ENCODE data around the gene KBTBD13. TPM values are rescaled to one million over a fixed set of nuclear protein-coding genes. Genes with fewer than 3 reads are reported as not detected.

KBTBD13 gene
- total RNA-seq, 4 donors from 2014 or later: 0.46 to 1.4 (median 1.1) TPM

- DNase-seq (no peak), ATAC-seq (peak; percentile 39 to 83)
- TF ChIP-seq POLR2A (IDR thresholded peaks at IDR 0.05) (no peak), CTCF (IDR thresholded peaks at IDR 0.05 in 4 of 5, conservative IDR thresholded peaks at IDR 0.05 in 1 of 5) (no peak)
- H3K4me1 ChIP-seq: peaks cover 0 to 15% of the 10 kb centered on the region in 2 donors
- H3K36me3 ChIP-seq: peaks cover 2 to 56% of the 10 kb centered on the region in 2 donors
- in situ Hi-C loops (cut with MboI; ENCODE audit: low sequenced_read_pairs in 4 of 4): no loop called here
- H3K27me3 ChIP-seq: no peaks in the 10 kb centered on the region
- peak within 1 kb of the TSS in 1 of 4 donors; percentile 21 for H3K27ac ChIP-seq
- intact Hi-C loops (cut with DNase I; ENCODE audit: low total_unique reads): no loop called here
- no peak within 1 kb of the TSS for H3K4me3 ChIP-seq
- no peaks in the 10 kb centered on the region for H3K9me3 ChIP-seq
Measured at GRCh38 chr15:65115086-65115485, 38.5 kb downstream of the KBTBD13 start, which contains the start of gene UBAP1L. TSS of gene UBAP1L (minus strand) at chr15:65115200. CDS start at chr15:65106215, 8,985 bp downstream.

- in situ Hi-C loops (cut with MboI; ENCODE audit: low sequenced_read_pairs in 4 of 4): no loop called here
- peak in 1 of 2 donors; percentile 81 for ATAC-seq
- H3K27me3 ChIP-seq: no peaks in the 10 kb centered on the region
Measured at GRCh38 chr15:65115542-65115941, 39.0 kb downstream of the KBTBD13 start.

More at GRCh38 chr15:65115542-65115941, 39.0 kb downstream of the KBTBD13 start:
- Histone ChIP-seq H3K27ac (peak overlapping the region in 1 of 4 donors; percentile 21), H3K4me3 (no peak overlapping the region), H3K9me3 (no peaks in the 10 kb centered on the region), H3K4me1 (peaks cover 0 to 15% of the 10 kb centered on the region in 2 donors), H3K36me3 (peaks cover 2 to 56% of the 10 kb centered on the region in 2 donors)
- TF ChIP-seq CTCF (IDR thresholded peaks at IDR 0.05 in 4 of 5, conservative IDR thresholded peaks at IDR 0.05 in 1 of 5) (no peak), POLR2A (IDR thresholded peaks at IDR 0.05) (no peak)
- DNase-seq: no peak
- intact Hi-C loops (cut with DNase I; ENCODE audit: low total_unique reads): no loop called here

Other genes starting within 250 kb of the KBTBD13 start
- gene PLEKHO2, start 234.8 kb upstream of the KBTBD13 start, total RNA-seq: 1 to 10 TPM; 2.0 to 5.4 (median 3.3) TPM
- under 1 TPM in 3 of 4 donors, not detected in 1; 0.11 to 0.39 (median 0.36) TPM for gene ANKDD1A, start 164.8 kb upstream of the KBTBD13 start, total RNA-seq
- gene SPG21, start 86.8 kb upstream of the KBTBD13 start, total RNA-seq: 10 to 100 TPM; 61.9 to 84.4 (median 72.5) TPM
- 10 to 100 TPM; 17.3 to 34.0 (median 27.9) TPM for gene MTFMT, start 47.1 kb upstream of the KBTBD13 start, total RNA-seq
- gene SLC51B, start 31.4 kb upstream of the KBTBD13 start, total RNA-seq: not detected
- gene RASL12, start 8.8 kb upstream of the KBTBD13 start, total RNA-seq: 1 to 10 TPM; 2.8 to 8.2 (median 5.4) TPM
- gene UBAP1L, start 38.5 kb downstream of the KBTBD13 start, total RNA-seq: 1 to 10 TPM in 2 of 4 donors, under 1 TPM in 2; 0.65 to 3.3 (median 1.4) TPM
- gene PDCD7, start 57.1 kb downstream of the KBTBD13 start, total RNA-seq: 10 to 100 TPM; 10.4 to 15.7 (median 12.4) TPM
- gene CLPX, start 108.6 kb downstream of the KBTBD13 start, total RNA-seq: 100 to 1,000 TPM in 1 of 4 donors, 10 to 100 TPM in 3; 49.3 to 116 (median 63.3) TPM
- 10 to 100 TPM in 3 of 4 donors, 1 to 10 TPM in 1; 5.4 to 49.9 (median 41.6) TPM for gene CILP, start 134.7 kb downstream of the KBTBD13 start, total RNA-seq
- 1 to 10 TPM; 2.6 to 3.3 (median 3.0) TPM for gene PARP16, start 210.1 kb downstream of the KBTBD13 start, total RNA-seq
- gene RNU5A-1, start 219.3 kb downstream of the KBTBD13 start, total RNA-seq: not detected
- gene RNU5B-1, start 227.9 kb downstream of the KBTBD13 start, total RNA-seq: not detected

Data from gastrocnemius medialis (tissue), 4 donors.